Measurements from ENCODE around the gene LGR6. TPM values are rescaled to one million over a fixed set of nuclear protein-coding genes. Genes with fewer than 3 reads are reported as not detected.
A peak's percentile ranks its signal among the peaks of the same experiment; 100 is the strongest.

LGR6 gene
- total RNA-seq, 1 donor from 2014 or later = 1.8 TPM

GRCh38 chr1:202233804-202234203 is 40.2 kb downstream of the LGR6 start:
- Mint-ChIP-seq H3K36me3 (ENCODE audit: low read depth) (no peaks in the 10 kb centered on the region), H3K4me1 (ENCODE audit: low read depth) (peaks cover 46% of the 10 kb centered on the region), H3K27me3 (ENCODE audit: low read depth) (no peaks in the 10 kb centered on the region), H3K27ac (ENCODE audit: unreplicated experiment) (peak overlapping the region; percentile 68), H3K4me3 (ENCODE audit: unreplicated experiment) (no peak overlapping the region), H3K9me3 (ENCODE audit: low read depth) (no peaks in the 10 kb centered on the region)
- peak; percentile 34 for DNase-seq (ENCODE audit: low spot score)
- TF ChIP-seq CTCF (IDR thresholded peaks at IDR 0.05) = no peak

GRCh38 chr1:202234331-202235002 is 40.9 kb downstream of the LGR6 start:
- Mint-ChIP-seq H3K27ac (ENCODE audit: unreplicated experiment) (peak overlapping the region; percentile 93), H3K4me3 (ENCODE audit: unreplicated experiment) (no peak overlapping the region), H3K4me1 (ENCODE audit: low read depth) (peaks cover 47% of the 10 kb centered on the region), H3K27me3 (ENCODE audit: low read depth) (no peaks in the 10 kb centered on the region), H3K9me3 (ENCODE audit: low read depth) (no peaks in the 10 kb centered on the region), H3K36me3 (ENCODE audit: low read depth) (no peaks in the 10 kb centered on the region)
- TF ChIP-seq CTCF (IDR thresholded peaks at IDR 0.05) = no peak
- no peak for DNase-seq (ENCODE audit: low spot score)

GRCh38 chr1:202235003-202235660 is 41.5 kb downstream of the LGR6 start:
- H3K9me3 Mint-ChIP-seq (ENCODE audit: low read depth) = no peaks in the 10 kb centered on the region
- no peak for TF ChIP-seq CTCF (IDR thresholded peaks at IDR 0.05)
- H3K4me1 Mint-ChIP-seq (ENCODE audit: low read depth) = peaks cover 48% of the 10 kb centered on the region
- H3K36me3 Mint-ChIP-seq (ENCODE audit: low read depth) = no peaks in the 10 kb centered on the region
- H3K27ac Mint-ChIP-seq (ENCODE audit: unreplicated experiment) = peak overlapping the region; percentile 93
- DNase-seq (ENCODE audit: low spot score) = peak; percentile 64
- H3K4me3 Mint-ChIP-seq (ENCODE audit: unreplicated experiment) = no peak overlapping the region
- H3K27me3 Mint-ChIP-seq (ENCODE audit: low read depth) = no peaks in the 10 kb centered on the region

GRCh38 chr1:202235856-202236837 is 42.5 kb downstream of the LGR6 start:
- Mint-ChIP-seq H3K4me1 (ENCODE audit: low read depth) (peaks cover 57% of the 10 kb centered on the region), H3K36me3 (ENCODE audit: low read depth) (no peaks in the 10 kb centered on the region), H3K27me3 (ENCODE audit: low read depth) (no peaks in the 10 kb centered on the region), H3K4me3 (ENCODE audit: unreplicated experiment) (peak overlapping the region; percentile 57), H3K9me3 (ENCODE audit: low read depth) (no peaks in the 10 kb centered on the region), H3K27ac (ENCODE audit: unreplicated experiment) (peak overlapping the region; percentile 93)
- DNase-seq (ENCODE audit: low spot score) = peak; percentile 96
- peak; percentile 89 for TF ChIP-seq CTCF (IDR thresholded peaks at IDR 0.05)

- peak overlapping the region; percentile 93 for H3K27ac Mint-ChIP-seq (ENCODE audit: unreplicated experiment)
- DNase-seq (ENCODE audit: low spot score) = no peak
- H3K4me3 Mint-ChIP-seq (ENCODE audit: unreplicated experiment) = no peak overlapping the region
- no peaks in the 10 kb centered on the region for H3K9me3 Mint-ChIP-seq (ENCODE audit: low read depth)
- TF ChIP-seq CTCF (IDR thresholded peaks at IDR 0.05) = peak; percentile 59
- peaks cover 66% of the 10 kb centered on the region for H3K4me1 Mint-ChIP-seq (ENCODE audit: low read depth)
- H3K36me3 Mint-ChIP-seq (ENCODE audit: low read depth) = no peaks in the 10 kb centered on the region
- no peaks in the 10 kb centered on the region for H3K27me3 Mint-ChIP-seq (ENCODE audit: low read depth)
Observed at GRCh38 chr1:202237052-202237451, 43.5 kb downstream of the LGR6 start.
